HG02970 (cell line): ENCODE measurements around the gene GTF3C5.
"Not testable (repeated sequence)": the region's sequence is repeated elsewhere in the genome, so short reads cannot be mapped to it uniquely, and the experiment has no call there.

Experiments used
- ATAC-seq: cut with Tn5 transposase; IDR thresholded peaks from one replicate; pipeline ENCODE4 v1.9.1; 2021; ENCODE audit warnings: mild to moderate bottlenecking, moderate library complexity, moderate number of reproducible peaks; ENCODE audit not compliant: unreplicated experiment, low FRiP score

GTF3C5 gene

DNA sequence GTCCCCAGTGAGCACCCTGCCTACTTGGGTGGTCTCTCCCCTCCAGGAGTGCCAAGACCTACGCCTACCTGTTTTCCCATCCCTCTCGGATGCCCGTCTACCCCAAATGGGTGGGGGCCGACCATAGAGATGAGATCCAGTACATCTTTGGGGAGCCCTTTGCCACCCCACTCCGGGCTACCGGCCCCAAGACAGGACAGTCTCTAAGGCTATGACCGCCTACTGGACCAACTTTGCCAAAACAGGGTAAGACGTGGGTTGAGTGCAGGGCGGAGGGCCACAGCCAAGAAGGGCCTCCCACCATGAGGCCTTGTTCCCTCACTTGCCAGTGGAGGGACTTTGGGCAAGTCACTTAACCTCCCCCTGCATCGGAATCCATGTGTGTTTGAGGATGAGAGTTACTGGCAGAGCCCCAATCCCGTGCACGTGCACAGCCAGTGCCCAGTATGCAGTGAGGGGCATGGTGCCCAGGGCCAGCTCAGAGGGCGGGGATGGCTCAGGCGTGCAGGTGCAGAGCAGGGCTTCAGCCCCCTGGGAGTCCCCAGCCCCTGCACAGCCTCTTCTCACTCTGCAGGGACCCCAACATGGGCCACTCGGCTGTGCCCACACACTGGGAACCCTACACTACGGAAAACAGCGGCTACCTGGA lies 55.5 kb downstream of the GTF3C5 start:
- not testable (repeated sequence) for ATAC-seq

DNA sequence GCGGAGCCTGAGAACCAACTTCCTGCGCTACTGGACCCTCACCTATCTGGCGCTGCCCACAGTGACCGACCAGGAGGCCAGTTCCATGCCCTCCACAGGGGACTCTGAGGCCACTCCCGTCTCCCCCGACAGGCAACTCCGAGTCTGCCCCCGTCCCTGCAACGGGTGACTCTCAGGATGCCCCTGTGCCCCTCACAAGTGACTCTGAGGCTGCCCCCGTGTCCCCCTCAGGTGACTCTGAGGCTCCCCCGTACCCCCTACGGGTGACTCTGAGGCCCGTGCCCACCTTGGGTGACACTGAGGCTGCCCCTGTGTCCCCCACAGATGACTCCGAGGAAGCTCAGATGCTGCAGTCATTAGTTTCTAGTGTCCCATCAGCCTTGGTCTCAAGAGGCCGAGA lies 56.1 kb downstream of the GTF3C5 start:
- ATAC-seq, result no peak

DNA sequence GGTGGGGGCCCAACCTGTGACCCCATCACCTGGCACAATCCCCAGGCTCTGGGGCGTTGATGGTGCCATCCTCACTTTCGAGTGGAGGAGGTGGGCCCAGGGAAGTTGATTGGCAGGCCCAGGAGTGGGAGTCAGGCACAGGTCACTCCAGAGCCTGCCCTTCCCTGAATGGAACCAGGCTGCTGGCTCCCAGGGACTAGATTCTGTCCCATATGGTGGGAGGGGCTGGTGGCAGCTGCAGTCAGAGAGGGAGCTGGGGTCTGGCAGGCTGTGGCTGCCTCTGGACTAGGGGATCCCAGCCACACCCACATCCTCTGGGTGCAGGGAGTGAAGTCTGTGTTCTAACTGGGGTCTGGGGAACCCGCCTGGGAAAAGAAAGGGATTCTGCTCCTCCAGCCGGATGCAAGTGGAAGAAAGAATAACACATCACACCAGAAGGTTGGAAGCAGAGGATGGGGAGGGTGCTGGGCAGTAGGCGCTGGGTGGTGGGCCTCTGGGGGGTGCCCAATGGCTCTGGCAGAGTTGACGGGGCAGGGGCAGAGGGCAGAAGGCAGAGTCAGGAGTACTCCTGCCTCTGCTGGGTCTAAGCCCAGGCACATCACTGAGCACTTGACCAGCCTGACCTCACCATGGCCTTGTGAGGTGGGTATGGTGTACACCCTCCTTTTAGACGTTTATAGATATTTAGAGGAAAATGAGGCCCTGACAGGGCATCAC lies 56.8 kb downstream of the GTF3C5 start:
- no peak for ATAC-seq

DNA sequence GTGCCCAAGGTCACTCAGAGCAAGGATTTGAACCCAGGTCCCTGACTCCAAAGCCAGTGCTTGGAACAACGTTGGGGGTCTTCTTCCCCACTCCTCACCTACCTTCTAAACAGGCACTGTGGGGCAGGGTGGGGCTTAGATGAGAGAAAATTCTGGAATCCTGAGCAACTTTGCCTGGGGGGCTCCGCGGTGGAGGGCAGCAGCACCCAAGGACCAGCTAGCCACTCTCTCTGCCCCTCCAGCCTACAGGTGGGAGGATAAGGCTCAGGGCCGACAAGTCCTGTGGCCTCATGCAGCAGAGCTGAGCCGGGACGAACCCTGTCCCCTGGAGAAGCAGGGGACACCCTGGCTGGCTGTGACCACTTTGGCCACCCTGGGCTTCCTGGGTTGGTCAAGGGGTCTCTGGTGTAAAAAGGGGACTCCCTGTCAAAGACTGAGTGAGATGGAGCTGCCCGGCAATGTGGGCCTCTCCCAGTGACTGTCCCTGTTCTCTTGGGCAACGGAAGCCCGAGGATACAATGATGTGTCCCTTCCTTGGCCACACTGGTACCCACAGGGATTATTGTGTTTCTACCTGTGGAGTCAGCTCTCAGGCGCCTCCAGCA lies 57.5 kb downstream of the GTF3C5 start:
- ATAC-seq, result no peak

DNA sequence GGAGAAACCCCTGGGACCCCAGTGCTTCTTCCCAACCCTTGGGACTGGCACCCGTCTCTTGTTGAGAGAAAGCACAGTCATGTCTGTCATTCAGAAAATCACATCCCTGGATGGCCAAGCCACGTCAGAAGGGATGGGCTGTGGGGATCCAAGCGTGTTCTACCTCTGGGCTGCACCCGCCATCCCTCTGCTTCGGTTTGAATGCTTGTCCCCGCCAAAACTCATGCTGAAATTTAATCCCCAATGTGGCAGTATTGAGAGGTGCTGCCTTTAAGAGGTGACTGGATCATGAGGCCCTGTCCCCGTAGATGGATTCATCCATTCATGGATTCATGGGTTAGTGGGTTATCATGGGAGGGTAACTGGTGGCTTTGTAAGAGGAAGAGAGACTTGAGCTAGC lies 58.0 kb downstream of the GTF3C5 start:
- ATAC-seq, result no peak

DNA sequence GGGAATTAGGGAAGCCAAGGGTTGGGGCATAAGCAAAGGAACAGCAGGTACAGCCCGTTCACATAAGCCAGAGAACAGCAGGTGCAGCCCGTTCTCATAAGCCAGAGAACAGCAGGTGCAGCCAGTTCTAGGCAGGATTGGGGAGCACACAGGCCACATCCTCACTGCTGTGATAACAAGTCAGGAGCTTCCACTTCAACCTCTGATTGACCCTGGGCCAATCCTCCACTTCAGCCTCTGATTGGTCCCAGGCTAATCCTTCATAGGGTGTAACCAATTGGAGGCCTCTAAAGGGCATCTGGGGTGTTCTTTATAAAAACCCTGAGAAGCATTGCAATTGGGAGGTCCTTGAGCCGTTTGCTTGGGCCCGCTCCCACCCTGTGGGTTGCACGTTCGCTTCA lies 58.5 kb downstream of the GTF3C5 start:
- ATAC-seq, result no peak

DNA sequence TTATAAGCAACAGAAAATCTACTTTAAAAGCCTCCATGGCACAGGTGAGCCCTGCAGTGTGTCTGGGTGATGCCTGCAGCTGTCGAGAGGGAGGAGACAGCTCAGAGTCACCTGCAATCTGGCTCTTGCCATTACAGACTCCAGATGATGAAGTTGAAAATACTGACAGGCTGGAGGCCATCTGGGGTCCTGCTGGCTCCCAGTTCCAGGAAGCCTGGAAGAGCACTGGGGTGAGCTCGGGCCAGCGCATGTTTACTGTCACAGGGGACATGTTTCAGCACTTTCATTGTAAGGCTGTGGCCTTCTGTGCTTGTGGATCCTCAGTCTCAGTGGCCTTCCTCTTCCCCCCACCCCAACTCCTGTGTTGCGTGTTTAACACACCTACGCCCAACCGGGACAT lies 59.4 kb downstream of the GTF3C5 start:
- ATAC-seq, result no peak

DNA sequence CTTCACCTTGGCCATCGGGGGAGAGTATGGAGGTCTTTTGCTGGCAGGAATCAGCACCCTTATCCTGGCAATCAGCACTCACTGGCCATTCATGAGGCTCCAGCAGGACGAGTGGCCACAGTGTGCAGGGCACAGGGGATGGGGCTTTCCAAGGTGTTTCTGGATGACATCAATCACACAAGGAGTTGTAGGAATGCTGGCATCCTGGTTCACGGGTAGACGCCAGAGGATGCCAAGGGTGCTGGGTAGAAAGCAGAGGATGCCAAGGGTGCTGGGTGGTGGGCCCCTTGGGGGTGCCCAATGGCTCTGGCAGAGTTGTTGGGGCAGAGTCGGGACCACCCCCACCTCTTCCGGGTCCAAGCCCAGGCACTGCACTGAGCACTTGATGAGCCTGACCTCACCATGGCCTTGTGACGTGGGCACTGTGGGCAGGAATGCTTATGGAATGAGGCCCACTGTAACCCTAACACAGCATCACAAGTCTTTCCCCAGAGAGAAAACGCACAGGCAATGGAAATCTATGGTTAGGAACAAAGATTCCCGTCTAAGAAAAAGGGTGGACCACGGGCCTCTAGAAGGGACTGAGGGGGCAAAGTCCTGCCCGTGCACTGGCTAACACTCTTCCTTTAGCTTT lies 60.1 kb downstream of the GTF3C5 start:
- ATAC-seq, result no peak

DNA sequence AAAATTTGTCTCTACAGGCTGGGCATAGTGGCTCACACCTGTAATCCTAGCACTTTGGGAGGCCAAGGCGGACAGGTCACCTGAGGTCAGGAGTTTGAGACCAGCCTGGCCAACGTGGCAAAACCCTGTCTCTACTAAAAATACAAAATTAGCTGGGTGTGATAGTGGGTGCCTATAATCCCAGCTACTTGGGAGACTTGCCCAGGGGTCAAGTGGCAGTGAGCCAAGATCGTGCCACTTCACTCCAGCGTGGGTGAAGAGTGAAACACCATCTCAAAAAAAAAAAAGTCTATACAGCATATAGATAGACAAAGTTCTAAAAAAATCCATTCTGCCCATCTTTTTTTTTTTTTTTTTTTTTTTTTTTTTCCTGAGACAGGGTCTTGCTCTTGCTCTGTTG lies 63.6 kb downstream of the GTF3C5 start:
- ATAC-seq, result not testable (repeated sequence)

DNA sequence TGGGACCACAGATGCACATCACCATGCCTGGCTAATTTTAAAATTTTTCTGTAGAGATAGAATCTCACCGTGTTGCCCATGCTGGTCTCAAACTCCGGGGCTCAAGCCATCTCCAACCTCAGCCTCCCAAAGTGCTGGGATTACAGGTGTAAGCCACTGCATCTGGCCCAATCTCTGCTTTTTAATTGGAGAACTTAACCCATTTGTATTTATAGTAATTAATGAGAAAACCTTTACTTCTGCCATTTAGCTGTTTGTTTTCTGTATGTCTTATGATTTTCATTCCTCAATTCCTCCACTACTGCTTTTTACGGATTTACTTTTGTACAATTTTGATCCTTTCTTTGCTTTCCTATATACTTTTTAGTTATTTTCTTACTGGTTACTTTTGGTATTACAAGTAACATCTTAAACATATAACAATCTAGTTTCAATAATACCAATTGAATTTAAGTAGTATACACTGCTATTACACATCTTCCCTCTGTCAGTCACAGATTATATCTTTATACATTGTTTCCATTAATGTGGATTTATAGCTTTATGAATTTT lies 64.1 kb downstream of the GTF3C5 start:
- ATAC-seq, result no peak

DNA sequence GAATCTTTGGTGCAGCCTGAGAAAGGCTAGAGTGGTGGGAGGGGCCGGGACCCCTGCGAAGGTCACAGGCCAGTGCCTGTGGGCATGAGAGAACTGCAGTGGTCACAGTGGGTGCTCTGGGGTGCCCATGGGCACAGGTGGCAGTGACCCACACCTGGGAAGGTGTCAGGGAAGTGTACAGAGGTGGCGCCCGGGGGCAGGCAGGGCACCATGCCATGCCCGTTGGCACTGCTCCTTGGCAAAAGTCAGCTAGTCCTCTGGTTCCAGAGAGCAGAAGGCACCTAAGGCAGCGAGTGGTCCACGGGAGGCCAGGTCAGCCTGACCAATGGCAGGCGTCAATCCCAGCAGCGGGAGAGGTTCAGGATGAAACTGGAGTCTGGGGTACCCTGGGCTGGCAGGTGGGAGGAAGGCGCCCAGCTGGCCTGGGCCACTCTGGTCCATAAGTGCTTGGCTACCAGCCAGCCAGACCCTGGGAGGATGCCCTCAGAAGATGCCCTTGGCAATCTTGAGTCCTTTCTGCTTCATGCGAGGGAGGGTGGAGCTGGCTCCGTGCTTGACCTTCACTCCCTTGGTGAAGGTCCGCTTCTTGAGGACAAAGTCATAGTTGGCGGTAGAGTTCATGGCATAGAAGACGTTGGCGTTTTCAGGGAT lies 67.4 kb downstream of the GTF3C5 start:
- no peak for ATAC-seq

DNA sequence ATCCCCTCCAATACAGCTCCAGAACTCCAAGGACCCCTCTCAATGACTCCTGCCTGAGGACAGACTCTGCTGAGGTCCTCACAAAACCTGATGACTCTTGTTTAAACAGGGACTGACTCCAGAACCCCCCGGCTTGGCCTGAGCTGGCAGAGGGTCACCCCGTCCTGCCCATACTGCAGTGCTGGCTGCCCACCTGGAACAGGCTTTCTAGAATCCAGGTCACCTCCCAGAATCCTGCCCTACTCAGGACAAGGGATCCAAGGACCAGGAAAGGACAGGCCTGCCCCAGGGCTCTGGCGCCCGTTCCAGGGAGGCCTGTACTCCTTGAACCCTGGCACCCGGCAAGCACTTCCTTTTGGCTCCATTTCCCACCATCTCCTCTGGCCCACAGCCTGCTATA lies 68.1 kb downstream of the GTF3C5 start:
- ATAC-seq, result no peak

DNA sequence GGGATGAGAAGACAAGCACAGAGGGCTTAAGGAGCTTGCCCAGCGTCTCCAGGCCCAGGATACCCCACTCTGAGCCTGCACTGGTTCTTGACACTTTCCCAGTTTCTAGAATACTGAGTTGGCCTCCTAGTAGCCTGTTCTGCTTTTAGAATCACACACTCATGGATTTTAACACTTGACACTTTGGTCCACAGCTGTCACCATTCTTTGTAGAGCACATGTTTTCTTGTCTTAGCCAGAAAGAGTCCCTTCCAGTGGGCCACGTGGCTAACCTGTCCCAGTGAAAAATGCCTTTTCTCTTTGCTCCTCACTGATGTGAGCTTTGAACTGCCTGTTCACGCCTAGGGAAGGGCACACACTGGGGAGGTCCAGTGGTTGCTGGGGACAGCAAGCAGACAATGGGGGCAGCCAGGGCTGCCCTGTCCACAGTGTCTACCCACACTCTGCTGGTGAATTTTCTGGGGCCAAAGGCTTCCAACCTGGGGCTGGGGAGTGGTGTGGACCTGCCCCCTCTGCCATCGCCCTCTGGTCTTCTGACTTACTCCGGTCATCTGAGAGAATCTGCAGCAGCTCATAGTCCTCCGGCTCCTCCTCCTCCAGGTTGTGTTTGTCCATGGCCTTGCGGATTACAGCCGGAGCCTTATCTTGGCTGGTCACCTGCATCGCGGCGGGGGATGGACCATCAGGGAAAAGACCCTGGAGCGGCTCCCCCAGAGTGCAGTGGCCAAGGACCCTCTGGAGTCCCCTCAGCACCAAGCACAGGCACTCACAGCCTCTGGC lies 69.1 kb downstream of the GTF3C5 start:
- no peak for ATAC-seq

DNA sequence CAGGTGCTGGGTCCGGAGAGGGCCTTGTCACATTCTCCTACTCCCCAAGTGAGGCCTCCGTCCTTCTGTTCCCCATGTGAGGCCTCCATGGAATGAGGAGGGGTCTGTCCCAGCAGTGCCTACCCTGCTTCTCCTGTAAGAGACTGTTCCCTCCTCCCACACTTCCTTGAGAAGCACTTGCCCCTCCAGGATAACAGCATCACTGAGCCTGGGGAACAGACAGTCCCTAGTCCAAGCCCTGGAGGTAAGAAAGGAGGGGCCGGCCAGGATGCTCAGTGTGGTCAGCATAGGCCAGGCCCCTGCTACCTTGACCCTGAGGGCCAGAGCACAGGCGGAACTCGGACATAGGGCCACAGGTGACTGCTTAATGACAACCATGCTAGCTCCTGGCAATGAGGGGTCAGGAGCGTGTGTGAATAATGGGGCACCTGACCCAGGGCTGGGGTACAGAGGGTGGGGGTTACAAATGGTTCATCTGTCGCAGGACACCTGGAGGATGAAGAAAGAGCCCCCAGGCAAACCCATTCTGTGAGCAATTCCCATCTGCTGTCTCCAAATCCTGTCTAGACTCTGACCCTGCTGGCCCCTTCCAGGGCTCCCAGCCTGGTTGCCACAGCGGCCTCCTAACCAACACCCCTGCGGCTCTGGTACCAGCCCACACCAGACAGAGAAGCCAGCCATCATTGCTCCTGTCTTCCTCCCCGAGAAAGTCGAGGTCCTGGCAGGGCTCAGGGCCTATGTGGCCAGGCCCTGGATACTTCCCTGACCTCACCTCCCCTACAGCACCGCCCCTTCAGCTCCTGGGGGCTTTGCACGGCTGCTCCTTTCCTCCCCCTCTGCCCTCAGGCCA lies 69.9 kb downstream of the GTF3C5 start:
- no peak for ATAC-seq

DNA sequence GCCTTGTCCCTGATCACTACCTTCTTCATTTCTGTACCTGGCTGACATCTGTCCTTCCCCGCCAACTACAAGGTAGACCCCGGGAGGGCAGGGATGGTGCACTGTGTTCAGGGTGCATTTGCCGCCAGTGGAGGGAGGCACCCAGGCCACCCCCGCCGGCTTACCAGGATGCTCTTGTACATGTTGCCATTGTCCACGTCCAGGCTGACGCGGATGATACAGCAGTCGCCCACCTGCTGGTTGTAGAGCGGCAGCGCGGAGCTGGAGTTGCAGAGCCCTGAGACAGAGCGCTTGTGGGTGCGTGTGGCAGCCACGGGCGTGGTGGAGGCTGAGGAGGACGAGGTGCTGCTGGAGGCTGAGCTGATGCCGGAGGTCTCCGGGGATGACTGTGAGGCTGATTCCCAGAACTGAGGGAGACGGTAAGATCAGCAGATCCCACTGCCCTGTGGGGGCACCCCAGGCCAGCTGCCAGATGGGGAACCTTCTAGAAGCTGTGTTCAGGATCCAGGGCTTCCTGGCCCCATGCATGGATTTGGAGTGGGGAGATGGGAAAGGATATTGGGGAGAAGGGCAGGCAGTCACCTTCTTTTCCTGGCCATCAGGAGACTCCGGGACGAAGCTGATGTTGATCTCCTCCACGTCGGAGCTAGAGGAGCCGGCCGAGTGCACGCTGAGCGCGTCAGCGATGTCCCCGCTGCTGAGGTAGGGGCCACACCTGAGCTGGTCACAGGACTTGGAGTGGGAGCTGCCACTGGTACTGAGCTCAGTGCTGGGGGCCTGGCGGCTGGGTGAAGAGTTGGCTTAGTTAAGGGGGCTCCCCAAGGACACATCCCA lies 70.8 kb downstream of the GTF3C5 start:
- ATAC-seq, result no peak

DNA sequence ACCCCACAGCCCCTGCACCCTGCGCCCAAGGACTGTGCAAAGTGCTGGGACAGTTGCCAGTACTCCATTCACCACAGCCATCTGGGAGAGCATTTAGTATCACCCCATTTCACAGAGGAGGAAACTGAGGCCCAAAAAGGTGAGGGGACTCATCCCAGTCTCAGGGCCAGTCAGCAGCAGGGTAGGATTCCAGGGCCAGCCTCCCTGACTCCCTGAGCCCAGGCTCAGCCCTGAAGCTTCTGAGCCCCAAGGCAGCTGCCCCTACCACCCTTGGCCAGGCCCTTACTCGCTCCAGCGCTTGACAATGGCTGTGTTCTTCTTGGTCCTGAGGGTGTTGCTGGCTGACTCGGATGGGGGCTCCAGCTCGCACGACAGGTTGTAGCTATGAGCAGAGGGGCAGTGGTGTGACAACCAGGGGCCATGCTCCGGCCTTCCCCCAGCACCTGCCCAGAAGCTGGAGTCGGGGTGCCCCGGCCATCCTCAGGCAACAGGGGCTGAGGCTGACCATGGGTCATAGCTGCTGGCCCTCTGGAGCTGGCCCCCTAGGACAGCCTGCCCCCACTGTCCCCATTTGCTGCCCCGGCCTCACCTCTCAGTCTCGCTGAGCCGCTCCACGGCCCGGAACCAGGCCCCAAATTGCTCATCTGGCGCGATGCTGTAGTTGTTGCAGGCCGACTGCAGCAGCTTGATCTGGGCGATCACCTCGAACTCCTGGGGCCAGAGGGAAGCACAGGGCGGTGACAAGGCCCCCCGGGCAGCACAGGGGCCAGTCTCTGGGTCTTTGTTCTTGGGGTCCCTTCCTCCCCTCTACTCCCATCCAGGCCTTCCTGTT lies 71.6 kb downstream of the GTF3C5 start:
- no peak for ATAC-seq
